Endothelial cell of umbilical vein (primary cell): ENCODE results near the gene MICB. TPM values are rescaled to one million over a fixed set of nuclear protein-coding genes. Genes with fewer than 3 reads are reported as not detected.
"Not testable (repeated sequence)": the region's sequence is repeated elsewhere in the genome, so short reads cannot be mapped to it uniquely, and the experiment has no call there.

Experiments
- BruUV-seq: library from RNA; stranded (reverse); fragments of 400-500 nt; replicated peaks from 2 replicates; lab custom pipeline; 2021; lab: Mats Ljungman, UMichigan
- CTCF ChIA-PET: fragments of 300-600, 350-600 bp; sonication (Branson Sonifier 250); formaldehyde crosslinking; loops from one replicate; lab custom pipeline; 2021; ENCODE audit warnings: antibody characterized with exemption, inconsistent platforms; lab: Charles Lee
- POLR2A ChIA-PET: fragments of 300-600, 350-600 bp; sonication (Branson Sonifier 250); formaldehyde crosslinking; loops from one replicate; lab custom pipeline; 2021; ENCODE audit warnings: antibody characterized with exemption, inconsistent platforms; lab: Charles Lee
- DNase-seq: peaks from one replicate; pipeline ENCODE4 v3.0.0-alpha.2; 2011; ENCODE audit warnings: low read depth, low spot score
- FAIRE-seq: peaks from 2 replicates; lab custom pipeline; 2011; peaks lifted over from hg19 to GRCh38; lab: Jason Lieb, UNC
- H2AFZ ChIP-seq: 2 replicates; pipeline ENCODE4 v1.6.0; 2012; ENCODE audit warnings: low read depth, low read length, control low read depth, inconsistent platforms
- H3K27ac ChIP-seq: 2 replicates; pipeline ENCODE4 v1.5.1; 2011; ENCODE audit warnings: low read depth, mild to moderate bottlenecking, control low read depth, low read length, moderate library complexity; ENCODE audit not compliant: insufficient read depth
- H3K27me3 ChIP-seq, 2 experiments: 2 replicates each; pipeline versions ENCODE4 v1.6.0 to v1.6.1; 2011; ENCODE audit warnings: low read length in 2 of 2, mixed read lengths in 1 of 2; ENCODE audit not compliant: control insufficient read depth in 2 of 2, insufficient read depth in 2 of 2
- H3K36me3 ChIP-seq, 2 experiments: 2 replicates in 1 of 2; 3 replicates in 1 of 2; pipeline ENCODE4 v1.5.1; 2011; ENCODE audit warnings: low read length in 2 of 2, mild to moderate bottlenecking in 1 of 2, moderate library complexity in 1 of 2; ENCODE audit not compliant: control insufficient read depth in 2 of 2, insufficient read depth in 2 of 2; ENCODE audit errors: extremely low read depth in 1 of 2
- H3K4me1 ChIP-seq: 3 replicates; pipeline ENCODE4 v1.5.1; 2011; ENCODE audit warnings: mild to moderate bottlenecking, low read length; ENCODE audit not compliant: control insufficient read depth, insufficient read depth; ENCODE audit errors: extremely low read depth
- H3K4me2 ChIP-seq: 2 replicates; pipeline ENCODE4 v1.6.1; 2011; ENCODE audit warnings: low read length, control low read depth, mixed read lengths; ENCODE audit not compliant: insufficient read depth
- H3K4me3 ChIP-seq, 3 experiments: fragments of 200-600 bp in 1 of 3; sonication (generic), shearing (Covaris generic) in 1 of 3; replicated peaks in 1 of 3; 2 replicates each; pipeline ENCODE4 v1.5.1; 2011 to 2016; ENCODE audit warnings: control low read depth in 3 of 3, low read length in 3 of 3, mild to moderate bottlenecking in 2 of 3, inconsistent platforms in 1 of 3, low read depth in 1 of 3, moderate library complexity in 1 of 3; ENCODE audit not compliant: insufficient read depth in 1 of 3
- H3K79me2 ChIP-seq: 2 replicates; pipeline ENCODE4 v1.6.0; 2012; ENCODE audit warnings: low read length, inconsistent platforms; ENCODE audit not compliant: control insufficient read depth, insufficient read depth
- H3K9ac ChIP-seq: replicated peaks from 2 replicates; pipeline ENCODE3; 2011; ENCODE audit warnings: low read length, control low read depth; ENCODE audit not compliant: insufficient read depth; ENCODE audit errors: extremely low read depth
- H3K9me1 ChIP-seq: replicated peaks from 3 replicates; pipeline ENCODE4 v1.6.0; 2011; ENCODE audit warnings: mild to moderate bottlenecking, low read length; ENCODE audit not compliant: control insufficient read depth, insufficient read depth; ENCODE audit errors: extremely low read depth
- H3K9me3 ChIP-seq: replicated peaks from 2 replicates; pipeline ENCODE4 v1.5.1; 2012; ENCODE audit warnings: low read length, inconsistent platforms; ENCODE audit not compliant: control insufficient read depth, insufficient read depth
- H4K20me1 ChIP-seq: replicated peaks from 2 replicates; pipeline ENCODE3; 2011; ENCODE audit warnings: mild to moderate bottlenecking, low read length; ENCODE audit not compliant: control insufficient read depth, insufficient read depth; ENCODE audit errors: extremely low read depth
- dilution Hi-C: fragments of 300-500 bp; cut with MboI; formaldehyde crosslinking; loops from one replicate; pipeline ENCODE4 v1.15.0; 2019; ENCODE audit warnings: low sequenced_read_pairs; ENCODE audit not compliant: extremely low pct_ligation_motif_present
- intact Hi-C: fragments of 100-400 bp; cut with micrococcal nuclease; formaldehyde crosslinking; loops from one replicate; pipeline ENCODE4 v1.10.0; 2022
- polyA plus RNA-seq, 4 experiments: library from polyadenylated mRNA; depleted of rRNA in 3 of 4; stranded (reverse) in 3 of 4; unstranded in 1 of 4; fragments of >200 nt; gene quantifications; 2 replicates each; pipeline versions ENCODE4 v1.2.1 to v1.2.3, GENCODE V29; 2011 to 2012; ENCODE audit warnings: missing spikeins in 1 of 4
- total RNA-seq: library from RNA; stranded (reverse); gene quantifications from 2 replicates; pipeline ENCODE4 v1.2.3, GENCODE V29; 2021

Gene MICB
- total and polyA plus RNA-seq, 2 donors (not counting 3 experiments of a cell fraction or from before 2014, with no cell fraction given): 32.8 to 36.3 TPM

GRCh38 chr6:31486065-31486837 is 11.7 kb upstream of the MICB start:
- BruUV-seq, H3K4me2 ChIP-seq, POLR2A ChIA-PET, H3K36me3 ChIP-seq, intact Hi-C loops, H4K20me1 ChIP-seq, DNase-seq, CTCF ChIA-PET, H3K4me1 ChIP-seq, H3K27me3 ChIP-seq, H3K4me3 ChIP-seq, H3K9me1 ChIP-seq, H3K9me3 ChIP-seq, H3K27ac ChIP-seq, dilution Hi-C loops, H3K9ac ChIP-seq, H2AFZ ChIP-seq, H3K79me2 ChIP-seq: not testable (repeated sequence)
- peak; percentile 97 for FAIRE-seq

GRCh38 chr6:31487674-31488073 is 10.3 kb upstream of the MICB start:
- POLR2A ChIA-PET, H3K4me3 ChIP-seq, H3K9ac ChIP-seq, intact Hi-C loops, H3K36me3 ChIP-seq, DNase-seq, H4K20me1 ChIP-seq, CTCF ChIA-PET, dilution Hi-C loops, H3K4me1 ChIP-seq, FAIRE-seq, H2AFZ ChIP-seq, H3K9me1 ChIP-seq, H3K27ac ChIP-seq, H3K9me3 ChIP-seq, H3K79me2 ChIP-seq, BruUV-seq, H3K4me2 ChIP-seq, H3K27me3 ChIP-seq: not testable (repeated sequence)
